Natural killer cell (primary cell): ENCODE measurements around the gene KCNC4. TPM values are rescaled to one million over a fixed set of nuclear protein-coding genes. Genes with fewer than 3 reads are reported as not detected.

Source experiments
- ATAC-seq, 3 donors: fragments of 150-1000 bp in 2 of 3; fragments of 200-7000 bp in 1 of 3; cut with Tn5 transposase; 1 replicate in 1 of 3; 2 replicates in 2 of 3; pipeline ENCODE4 v1.10.0; 2021; ENCODE audit warnings: mild to moderate bottlenecking in 2 of 3, moderate library complexity in 2 of 3
- DNase-seq, 2 donors: peaks; one replicate each; pipeline versions ENCODE4 v3.0.0 to v3.0.0-alpha.2; 2013 to 2021; ENCODE audit warnings: mixed read lengths in 1 of 2
- H3K27ac ChIP-seq: one replicate; pipeline ENCODE4 v1.5.1; 2013; ENCODE audit warnings: mild to moderate bottlenecking, low read length
- H3K27me3 ChIP-seq: one replicate; pipeline ENCODE4 v1.6.1; 2013; ENCODE audit warnings: low read length; ENCODE audit not compliant: control insufficient read depth, insufficient read depth
- H3K36me3 ChIP-seq: one replicate; pipeline ENCODE4 v1.6.1; 2013; ENCODE audit warnings: low read length; ENCODE audit not compliant: control insufficient read depth, insufficient read depth
- H3K4me1 ChIP-seq: one replicate; pipeline ENCODE4 v1.6.1; 2013; ENCODE audit warnings: low read length; ENCODE audit not compliant: control insufficient read depth, insufficient read depth
- H3K4me3 ChIP-seq: one replicate; pipeline ENCODE4 v1.5.1; 2013; ENCODE audit warnings: low read length
- H3K9me3 ChIP-seq: one replicate; pipeline ENCODE4 v1.6.1; 2013; ENCODE audit warnings: low read length; ENCODE audit not compliant: control insufficient read depth, insufficient read depth
- H3K27ac Mint-ChIP-seq, 2 donors: one replicate each; pipeline ENCODE4 v1.8.0; 2022; ENCODE audit warnings: mild to moderate bottlenecking in 2 of 2, mixed read lengths in 2 of 2, moderate library complexity in 1 of 2
- H3K27me3 Mint-ChIP-seq, 2 donors: one replicate each; pipeline ENCODE4 v1.8.0; 2022; ENCODE audit warnings: low read depth in 2 of 2, mixed read lengths in 2 of 2
- H3K36me3 Mint-ChIP-seq: one replicate; pipeline ENCODE4 v1.8.0; 2022; ENCODE audit warnings: mixed read lengths
- H3K4me1 Mint-ChIP-seq, 2 donors: one replicate each; pipeline ENCODE4 v1.8.0; 2022; ENCODE audit warnings: mixed read lengths in 2 of 2
- H3K4me3 Mint-ChIP-seq: one replicate; pipeline ENCODE4 v1.8.0; 2022; ENCODE audit warnings: mild to moderate bottlenecking, moderate library complexity, mixed read lengths
- H3K9me3 Mint-ChIP-seq, 2 donors: one replicate each; pipeline ENCODE4 v1.8.0; 2022; ENCODE audit warnings: mixed read lengths in 2 of 2
- CTCF ChIP-seq: fragments of 200-600 bp; IDR thresholded peaks from one replicate; pipeline ENCODE4 v1.8.0; 2022; ENCODE audit warnings: antibody characterized with exemption
- WGBS: methylation state at CpG from one replicate; pipeline ENCODE4 v1.1.7; 2013; ENCODE audit warnings: missing lambda C conversion rate; ENCODE audit not compliant: insufficient coverage; 5-methylcytosine and 5-hydroxymethylcytosine counted together
- intact Hi-C: fragments of 100-400 bp; cut with micrococcal nuclease; formaldehyde crosslinking; loops from one replicate; pipeline ENCODE4 v1.14.2; 2022
- total RNA-seq, 4 donors: library from RNA; stranded (reverse); fragments of 120-200 nt in 1 of 4; gene quantifications; one replicate each; pipeline versions ENCODE4 v1.2.3 to v1.2.4, GENCODE V29; 2013 to 2022

Gene KCNC4
- total RNA-seq, 3 donors from 2014 or later (not counting 1 experiment from before 2014, with no cell fraction given), result 2.5 to 3.9 (median 3.3) TPM

GRCh38 chr1:110177775-110178174 lies 32.3 kb upstream of the KCNC4 start:
- Mint-ChIP-seq H3K36me3 (no peaks in the 10 kb centered on the region), H3K27me3 (peaks cover 0 to 8% of the 10 kb centered on the region in 2 donors), H3K27ac (no peak overlapping the region), H3K4me3 (no peak overlapping the region), H3K4me1 (no peaks in the 10 kb centered on the region), H3K9me3 (no peaks in the 10 kb centered on the region)
- H3K4me3 ChIP-seq, result no peak overlapping the region
- no peak for DNase-seq
- no peaks in the 10 kb centered on the region for H3K4me1 ChIP-seq
- ATAC-seq, result no peak
- intact Hi-C loops, result no loop called here
- H3K36me3 ChIP-seq, result no peaks in the 10 kb centered on the region
- H3K9me3 ChIP-seq, result no peaks in the 10 kb centered on the region
- WGBS, result 78% methylated on average over 3 of the region's 4 CpGs
- H3K27ac ChIP-seq, result no peak overlapping the region
- no peak for TF ChIP-seq CTCF
- no peaks in the 10 kb centered on the region for H3K27me3 ChIP-seq

- no peaks in the 10 kb centered on the region for H3K36me3 Mint-ChIP-seq
- Histone ChIP-seq H3K4me3 (no peak overlapping the region), H3K27ac (no peak overlapping the region), H3K9me3 (no peaks in the 10 kb centered on the region), H3K4me1 (no peaks in the 10 kb centered on the region), H3K36me3 (no peaks in the 10 kb centered on the region), H3K27me3 (no peaks in the 10 kb centered on the region)
- H3K4me3 Mint-ChIP-seq, result no peak overlapping the region
- peaks cover 6 to 10% of the 10 kb centered on the region in 2 donors for H3K27me3 Mint-ChIP-seq
- no peaks in the 10 kb centered on the region for H3K4me1 Mint-ChIP-seq
- intact Hi-C loops, result no loop called here
- no peaks in the 10 kb centered on the region for H3K9me3 Mint-ChIP-seq
- H3K27ac Mint-ChIP-seq, result no peak overlapping the region
- no peak for TF ChIP-seq CTCF
- ATAC-seq, result no peak
- 90% methylated on average over 12 of the region's 12 CpGs for WGBS
- DNase-seq, result no peak
Measured at GRCh38 chr1:110183642-110184167, 26.4 kb upstream of the KCNC4 start.

GRCh38 chr1:110184446-110184845 lies 25.7 kb upstream of the KCNC4 start:
- Histone ChIP-seq H3K9me3 (no peaks in the 10 kb centered on the region), H3K27me3 (no peaks in the 10 kb centered on the region), H3K4me1 (no peaks in the 10 kb centered on the region), H3K36me3 (no peaks in the 10 kb centered on the region), H3K27ac (no peak overlapping the region), H3K4me3 (no peak overlapping the region)
- Mint-ChIP-seq H3K4me3 (no peak overlapping the region), H3K9me3 (no peaks in the 10 kb centered on the region), H3K4me1 (no peaks in the 10 kb centered on the region), H3K27me3 (peaks cover 6 to 18% of the 10 kb centered on the region in 2 donors), H3K36me3 (no peaks in the 10 kb centered on the region), H3K27ac (no peak overlapping the region)
- 49% methylated on average over 4 of the region's 5 CpGs for WGBS
- ATAC-seq (no peak), DNase-seq (no peak)
- intact Hi-C loops, result no loop called here
- TF ChIP-seq CTCF, result no peak

- 62% methylated on average over 10 of the region's 10 CpGs for WGBS
- ATAC-seq, result no peak
- H3K27me3 ChIP-seq, result no peaks in the 10 kb centered on the region
Measured at GRCh38 chr1:110185181-110185580, 24.9 kb upstream of the KCNC4 start.

More at GRCh38 chr1:110185181-110185580, 24.9 kb upstream of the KCNC4 start:
- Histone ChIP-seq H3K36me3 (no peaks in the 10 kb centered on the region), H3K4me1 (no peaks in the 10 kb centered on the region), H3K9me3 (no peaks in the 10 kb centered on the region), H3K27ac (no peak overlapping the region), H3K4me3 (no peak overlapping the region)
- Mint-ChIP-seq H3K27ac (no peak overlapping the region), H3K9me3 (no peaks in the 10 kb centered on the region), H3K27me3 (peaks cover 6 to 21% of the 10 kb centered on the region in 2 donors), H3K36me3 (no peaks in the 10 kb centered on the region), H3K4me3 (no peak overlapping the region), H3K4me1 (no peaks in the 10 kb centered on the region)
- no peak for DNase-seq
- TF ChIP-seq CTCF, result no peak
- intact Hi-C loops, result no loop called here
